Activated naive CD4-positive, alpha-beta T cell treated with anti-CD3 and anti-CD28 coated beads, Interleukin-2, amount 50 U/mL, for 16 hours (primary cell): Measurements from ENCODE around the gene AMOTL2.

ENCODE experiments used
- DNase-seq: peaks from one replicate; pipeline ENCODE4 v3.0.0-alpha.2; 2020

The AMOTL2 gene

DNA sequence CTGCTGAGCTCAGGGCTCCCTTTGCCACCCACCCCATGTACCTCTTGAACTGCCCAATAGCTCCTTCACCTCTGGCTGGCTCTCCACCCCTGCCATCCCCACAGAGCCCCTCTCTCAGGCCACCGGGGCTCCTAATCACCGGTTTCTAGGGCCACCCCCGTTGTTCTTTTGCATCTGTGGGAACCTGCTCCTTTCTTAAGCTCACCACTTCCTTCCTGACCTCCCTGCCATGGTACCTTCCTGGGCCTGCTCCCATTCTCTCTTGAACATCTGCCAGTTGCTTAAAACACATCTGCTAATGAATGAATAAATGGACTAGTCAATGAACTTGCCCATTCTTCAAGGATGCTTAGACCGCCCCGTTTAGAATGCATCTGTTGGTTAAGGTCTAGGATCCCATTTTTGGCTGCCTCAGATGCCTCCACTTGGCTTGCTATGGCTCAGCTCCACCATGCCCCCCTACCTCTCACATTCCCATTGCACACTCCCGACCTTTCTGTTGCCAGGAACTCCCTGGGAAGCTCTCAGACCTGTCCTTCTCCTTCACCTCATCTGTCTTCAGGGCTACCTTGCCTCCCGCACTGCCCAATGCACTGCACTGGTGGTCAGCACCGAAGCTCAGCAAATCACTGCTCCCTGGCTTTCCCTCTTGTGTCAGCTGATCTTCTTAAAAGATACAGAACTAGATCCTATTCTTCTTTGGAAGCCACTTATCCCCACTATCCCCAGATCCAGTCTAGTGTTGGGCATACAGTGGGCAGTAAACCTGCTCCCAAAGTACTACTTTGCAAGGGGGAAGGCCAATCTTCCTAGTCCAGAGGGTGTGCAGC lies 9.1 kb downstream of the AMOTL2 start:
- DNase-seq: no peak

DNA sequence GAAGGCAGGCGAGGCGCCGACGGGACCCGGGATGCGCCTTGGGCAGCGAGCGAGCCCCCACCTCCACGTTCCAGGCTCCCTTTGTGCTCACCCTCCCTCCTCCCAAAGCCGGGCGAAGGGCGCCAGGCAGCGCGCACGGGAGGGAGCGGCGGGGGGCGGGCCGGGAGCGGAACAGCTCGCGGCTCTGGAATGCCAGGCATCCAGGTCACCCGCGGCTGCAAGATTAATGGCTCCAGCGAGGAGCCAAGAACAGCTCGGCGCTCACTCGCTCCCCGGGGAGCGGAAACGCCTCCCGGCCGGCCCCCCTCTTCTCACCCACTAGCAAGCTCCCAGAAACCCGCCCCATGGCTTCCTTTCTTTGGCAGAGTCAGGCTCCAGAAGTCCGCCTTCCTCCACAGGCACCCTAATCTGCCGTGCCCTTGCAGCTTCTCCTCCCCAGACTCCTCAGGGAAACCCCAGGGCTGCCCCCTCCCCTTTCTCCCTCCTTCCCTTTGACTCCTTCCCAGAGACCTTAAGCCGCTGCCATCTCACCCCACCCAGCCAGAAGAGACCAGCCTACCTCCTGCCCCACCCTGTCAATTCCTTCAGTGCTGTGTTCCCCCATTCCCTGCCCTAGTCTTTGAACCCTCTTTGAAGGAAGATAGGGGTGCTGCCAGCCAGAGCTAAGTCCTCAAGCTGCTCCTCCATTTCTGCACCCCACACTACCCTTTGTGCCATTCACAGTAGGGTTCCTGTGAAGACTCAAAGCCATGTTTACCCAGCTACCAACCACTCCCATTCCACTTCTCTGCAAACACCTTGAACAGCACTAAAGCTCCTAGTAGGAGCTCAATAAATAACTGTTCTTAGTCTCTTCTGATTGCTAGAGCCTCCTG lies 9.9 kb downstream of the AMOTL2 start:
- peak; percentile 25 for DNase-seq

GRCh38 chr3:134363381-134363755 lies 10.9 kb downstream of the AMOTL2 start:
- no peak for DNase-seq

GRCh38 chr3:134362670-134363380 lies 11.4 kb downstream of the AMOTL2 start:
- DNase-seq: no peak

- no peak for DNase-seq
These were observed 12.0 kb downstream of the AMOTL2 start for GRCh38 chr3:134362221-134362620.

GRCh38 chr3:134361162-134361835 lies 12.9 kb downstream of the AMOTL2 start:
- DNase-seq: no peak

GRCh38 chr3:134360046-134360445 lies 14.2 kb downstream of the AMOTL2 start:
- no peak for DNase-seq

- DNase-seq: no peak
These were observed 14.9 kb downstream of the AMOTL2 start for GRCh38 chr3:134359121-134360010.

GRCh38 chr3:134357914-134358811 lies 16.1 kb downstream of the AMOTL2 start:
- no peak for DNase-seq

DNA sequence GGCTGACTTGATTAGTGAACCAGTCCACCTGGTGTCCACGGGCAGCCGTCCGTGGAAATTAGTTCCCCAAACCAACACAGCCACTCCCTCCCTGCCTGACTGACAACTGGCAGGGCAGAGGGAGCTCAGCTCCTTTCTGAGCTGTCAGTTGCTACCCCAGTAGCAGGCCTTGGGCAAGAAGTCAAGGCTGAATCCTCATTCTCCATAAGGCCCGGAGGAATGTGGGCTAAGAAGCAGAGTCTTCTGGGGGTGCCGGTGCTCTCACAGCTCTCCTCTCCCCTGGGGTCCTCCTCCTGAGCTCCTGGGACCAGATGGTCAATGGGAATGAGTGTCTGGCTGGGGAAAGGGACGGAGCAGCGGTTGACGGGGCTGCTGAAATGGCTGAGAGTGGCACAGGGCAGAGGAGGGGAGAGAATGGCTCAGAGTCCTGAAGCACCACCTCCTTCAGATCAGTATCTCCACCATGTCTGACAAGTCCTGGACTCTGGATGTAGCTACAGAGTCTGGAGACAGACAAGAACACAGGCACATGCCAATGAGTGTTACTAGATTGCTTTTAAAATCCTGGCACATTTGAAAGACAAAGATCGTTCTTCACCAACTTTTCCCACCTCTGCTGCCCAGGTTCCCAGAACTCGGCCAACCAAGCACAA lies 16.9 kb downstream of the AMOTL2 start:
- no peak for DNase-seq

- DNase-seq: no peak
These were observed 17.7 kb downstream of the AMOTL2 start for GRCh38 chr3:134356411-134357040.

GRCh38 chr3:134355416-134355815 lies 18.8 kb downstream of the AMOTL2 start:
- DNase-seq: no peak

DNA sequence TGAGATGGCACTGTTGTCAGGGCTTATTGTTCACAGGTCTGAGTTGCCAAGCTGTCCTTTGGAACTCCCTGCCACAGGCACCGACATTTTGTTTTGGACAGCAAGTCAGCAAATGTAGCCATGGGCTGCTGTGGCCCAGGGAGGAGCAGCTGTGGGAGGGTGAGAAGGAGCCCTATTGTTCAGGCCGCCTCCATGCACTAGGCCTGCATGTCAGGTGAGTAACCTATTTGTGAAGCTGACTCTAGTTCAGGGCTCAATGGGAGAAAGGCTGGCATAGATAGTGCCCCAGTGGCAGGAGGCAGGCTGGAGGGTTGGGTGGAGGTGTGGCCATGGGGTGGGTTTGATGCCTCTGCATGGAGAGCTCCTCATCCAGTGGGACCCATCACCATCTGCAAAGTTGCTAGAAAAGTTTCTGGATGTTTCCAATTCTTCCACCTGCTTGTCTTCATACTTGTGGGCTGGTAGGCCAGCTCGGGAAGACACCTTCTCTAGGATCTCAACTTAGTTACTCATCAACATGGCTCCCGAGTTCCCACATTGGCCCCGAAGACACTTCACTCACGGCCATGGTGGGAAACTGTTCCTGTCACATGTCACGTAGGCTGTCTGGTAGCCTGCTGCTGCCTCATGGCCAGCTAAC lies 19.5 kb downstream of the AMOTL2 start:
- DNase-seq: no peak

DNA sequence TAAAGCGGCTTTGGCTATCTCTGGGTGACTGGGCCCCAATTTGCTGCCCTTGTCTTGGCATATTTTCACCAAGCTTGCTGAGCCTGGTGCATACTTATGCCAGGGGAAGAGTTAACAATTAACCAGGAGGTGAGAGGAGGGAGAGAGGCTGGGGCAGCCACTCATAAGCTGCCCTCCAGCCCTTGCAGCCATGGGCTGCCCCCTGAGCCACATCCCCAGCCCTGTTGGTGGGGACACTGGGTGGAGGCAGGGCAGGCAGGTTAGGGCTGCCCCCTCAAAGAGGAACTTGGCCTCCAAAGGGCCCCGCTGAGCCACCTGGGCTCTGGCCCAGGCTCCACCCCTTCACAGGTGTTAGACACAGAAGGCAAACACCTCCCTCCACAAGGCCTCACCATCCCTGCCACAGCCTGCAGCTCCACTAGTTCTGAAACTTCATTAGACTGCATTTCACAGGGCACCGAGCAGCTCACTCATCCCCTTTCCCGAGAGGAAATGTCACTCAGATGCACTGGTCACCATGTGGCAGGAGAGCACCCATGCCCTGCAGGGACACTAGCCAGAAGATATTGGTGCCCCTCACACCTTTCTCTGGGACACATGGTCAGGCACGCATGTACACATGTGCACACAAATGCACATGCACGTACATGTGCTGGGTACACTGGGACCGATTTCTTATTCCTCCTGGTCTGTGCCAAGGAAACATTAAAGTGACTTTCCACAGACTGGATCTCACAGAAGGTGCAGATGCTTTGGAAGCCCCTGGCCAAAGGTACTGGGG lies 20.2 kb downstream of the AMOTL2 start:
- DNase-seq: no peak

- no peak for DNase-seq
These were observed 20.9 kb downstream of the AMOTL2 start for GRCh38 chr3:134353171-134353825.

GRCh38 chr3:134352031-134352671 lies 22.1 kb downstream of the AMOTL2 start:
- DNase-seq: no peak

GRCh38 chr3:134351427-134351826 lies 22.8 kb downstream of the AMOTL2 start:
- no peak for DNase-seq
